Hepatocyte (in vitro differentiated cells): ENCODE measurements around the gene USH2A.

ENCODE experiments used
- EZH2 ChIP-seq: fragments of 200-600 bp; sonication (generic); IDR thresholded peaks from 2 replicates; pipeline ENCODE4 v1.6.1; 2016; ENCODE audit warnings: antibody characterized with exemption, mild to moderate bottlenecking, borderline replicate concordance
- TF ChIP-seq, protein P1 (sequence below): fragments of 200-600 bp; sonication (generic); IDR thresholded peaks from 2 replicates; pipeline ENCODE4 v1.5.1; 2016; ENCODE audit warnings: antibody characterized with exemption, mild to moderate bottlenecking; ENCODE audit not compliant: poor library complexity

DNA sequence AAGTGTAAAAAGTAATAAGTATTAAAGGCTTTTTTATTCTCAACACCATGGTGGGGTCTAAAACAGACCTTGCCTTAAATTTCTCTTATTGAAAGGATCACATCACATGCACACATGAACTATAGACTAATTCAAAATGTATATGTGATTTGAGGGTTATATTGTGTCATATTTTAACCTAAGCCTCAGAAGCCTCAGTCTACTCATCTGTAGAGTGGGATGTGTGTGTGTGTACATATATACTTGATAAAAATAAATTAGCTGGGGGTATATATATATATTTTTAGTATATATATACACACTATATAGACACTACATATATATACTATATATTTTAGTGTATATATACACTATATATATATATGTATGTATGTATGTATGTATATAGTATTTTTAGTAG, 797.3 kb downstream of the USH2A start:
- TF ChIP-seq, protein P1, sequence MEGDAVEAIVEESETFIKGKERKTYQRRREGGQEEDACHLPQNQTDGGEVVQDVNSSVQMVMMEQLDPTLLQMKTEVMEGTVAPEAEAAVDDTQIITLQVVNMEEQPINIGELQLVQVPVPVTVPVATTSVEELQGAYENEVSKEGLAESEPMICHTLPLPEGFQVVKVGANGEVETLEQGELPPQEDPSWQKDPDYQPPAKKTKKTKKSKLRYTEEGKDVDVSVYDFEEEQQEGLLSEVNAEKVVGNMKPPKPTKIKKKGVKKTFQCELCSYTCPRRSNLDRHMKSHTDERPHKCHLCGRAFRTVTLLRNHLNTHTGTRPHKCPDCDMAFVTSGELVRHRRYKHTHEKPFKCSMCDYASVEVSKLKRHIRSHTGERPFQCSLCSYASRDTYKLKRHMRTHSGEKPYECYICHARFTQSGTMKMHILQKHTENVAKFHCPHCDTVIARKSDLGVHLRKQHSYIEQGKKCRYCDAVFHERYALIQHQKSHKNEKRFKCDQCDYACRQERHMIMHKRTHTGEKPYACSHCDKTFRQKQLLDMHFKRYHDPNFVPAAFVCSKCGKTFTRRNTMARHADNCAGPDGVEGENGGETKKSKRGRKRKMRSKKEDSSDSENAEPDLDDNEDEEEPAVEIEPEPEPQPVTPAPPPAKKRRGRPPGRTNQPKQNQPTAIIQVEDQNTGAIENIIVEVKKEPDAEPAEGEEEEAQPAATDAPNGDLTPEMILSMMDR: no peak
- TF ChIP-seq EZH2: no peak
